SK-N-SH (cell line): Measurements from ENCODE around the gene FAM72C. TPM values are rescaled to one million over a fixed set of nuclear protein-coding genes. Genes with fewer than 3 reads are reported as not detected.
A peak's percentile ranks its signal among the peaks of the same experiment; 100 is the strongest.
"Not testable (repeated sequence)": the region's sequence is repeated elsewhere in the genome, so short reads cannot be mapped to it uniquely, and the experiment has no call there.

Experiments
- CTCF ChIA-PET: fragments of 300-600, 350-600 bp; formaldehyde crosslinking; extraction: SDS; loops from one replicate; lab custom pipeline; 2021; lab: Yijun Ruan, JAX
- POLR2A ChIA-PET: fragments of 350-600 bp; sonication (Branson Sonifier 250); formaldehyde crosslinking; extraction: SDS; loops from one replicate; lab custom pipeline; 2020; ENCODE audit warnings: antibody characterized with exemption, inconsistent platforms; lab: Yijun Ruan, JAX
- DNase-seq: peaks from one replicate; pipeline ENCODE4 v3.0.0; 2012
- H2AFZ ChIP-seq: fragments of 200-600 bp; sonication (generic); 2 replicates; pipeline ENCODE4 v1.8.1; 2016; ENCODE audit warnings: antibody characterized with exemption, mild to moderate bottlenecking, low read depth
- H3F3A ChIP-seq: fragments of 200-600 bp; sonication (generic); replicated peaks from 2 replicates; pipeline ENCODE3; 2016; ENCODE audit warnings: antibody characterized with exemption, mild to moderate bottlenecking; ENCODE audit not compliant: insufficient read depth
- H3K27ac ChIP-seq, 2 experiments: fragments of 200-500 bp in 1 of 2; fragments of 200-600 bp in 1 of 2; sonication (Bioruptor generic) in 1 of 2; sonication (generic), shearing (Covaris generic) in 1 of 2; 2 replicates each; pipeline versions ENCODE4 v1.5.1 to v1.6.1; 2014 to 2016; ENCODE audit warnings: low read depth in 2 of 2, inconsistent platforms in 1 of 2, low read length in 1 of 2, mild to moderate bottlenecking in 1 of 2, mixed read lengths in 1 of 2
- H3K27me3 ChIP-seq: fragments of 200-600 bp; sonication (generic), shearing (Covaris generic); 2 replicates; pipeline ENCODE4 v1.6.1; 2016; ENCODE audit warnings: mixed run types; ENCODE audit not compliant: insufficient read depth
- H3K36me3 ChIP-seq, 2 experiments: fragments of 200-500 bp in 1 of 2; fragments of 200-600 bp in 1 of 2; sonication (Bioruptor generic) in 1 of 2; sonication (generic) in 1 of 2; replicated peaks in 1 of 2; 2 replicates each; pipeline versions ENCODE3 to v1.5.1; 2014 to 2016; ENCODE audit warnings: low read length in 1 of 2, mild to moderate bottlenecking in 1 of 2; ENCODE audit not compliant: insufficient read depth in 2 of 2, control insufficient read depth in 1 of 2
- H3K4me1 ChIP-seq, 2 experiments: fragments of 200-500 bp in 1 of 2; fragments of 200-600 bp in 1 of 2; sonication (Bioruptor generic) in 1 of 2; sonication (generic), shearing (Covaris generic) in 1 of 2; 2 replicates each; pipeline versions ENCODE4 v1.5.1 to v1.6.1; 2014 to 2016; ENCODE audit warnings: low read depth in 1 of 2, low read length in 1 of 2, mixed run types in 1 of 2; ENCODE audit not compliant: insufficient read depth in 2 of 2, control insufficient read depth in 1 of 2
- H3K4me2 ChIP-seq: fragments of 200-600 bp; sonication (generic), shearing (Covaris generic); 2 replicates; pipeline ENCODE4 v1.6.1; 2017; ENCODE audit warnings: mixed run types
- H3K4me3 ChIP-seq, 2 experiments: fragments of 200-500 bp in 1 of 2; fragments of 200-600 bp in 1 of 2; sonication (Bioruptor generic) in 1 of 2; sonication (generic), shearing (Covaris generic) in 1 of 2; 2 replicates each; pipeline versions ENCODE4 v1.5.1 to v1.8.1; 2014 to 2016; ENCODE audit warnings: low read depth in 2 of 2, inconsistent platforms in 1 of 2, low read length in 1 of 2, mild to moderate bottlenecking in 1 of 2, mixed read lengths in 1 of 2, moderate library complexity in 1 of 2
- H3K79me2 ChIP-seq: fragments of 200-600 bp; sonication (generic); 2 replicates; pipeline ENCODE4 v1.8.1; 2017; ENCODE audit warnings: mild to moderate bottlenecking; ENCODE audit not compliant: insufficient read depth
- H3K9ac ChIP-seq: fragments of 200-600 bp; sonication (generic); 2 replicates; pipeline ENCODE4 v1.6.1; 2017; ENCODE audit warnings: mixed run types
- H3K9me2 ChIP-seq: fragments of 200-600 bp; sonication (generic); 2 replicates; pipeline ENCODE4 v1.6.1; 2017; ENCODE audit warnings: mixed run types
- H3K9me3 ChIP-seq: fragments of 200-600 bp; sonication (generic); 2 replicates; pipeline ENCODE4 v1.6.1; 2017; ENCODE audit warnings: mixed run types, mild to moderate bottlenecking, moderate library complexity
- H4K20me1 ChIP-seq: fragments of 200-600 bp; sonication (generic); 2 replicates; pipeline ENCODE4 v1.6.1; 2017; ENCODE audit warnings: mild to moderate bottlenecking, mixed run types; ENCODE audit not compliant: insufficient read depth
- GATA2 ChIP-seq: sonication (generic); formaldehyde crosslinking; IDR thresholded peaks from 2 replicates; pipeline ENCODE4 v1.5.0; 2020; ENCODE audit warnings: mild to moderate bottlenecking, missing genetic modification reagents
- WGBS: methylation state at CpG from one replicate; pipeline ENCODE4 v1.1.6; 2017; ENCODE audit warnings: low lambda C conversion rate; 5-methylcytosine and 5-hydroxymethylcytosine counted together
- polyA plus RNA-seq, 3 experiments: library from polyadenylated mRNA; depleted of rRNA; stranded (reverse); fragments of >200 nt; gene quantifications; 2 replicates each; pipeline ENCODE4 v1.2.3, GENCODE V29; 2012

FAM72C gene
- polyA plus RNA-seq, 1 of the 3 experiments (the other 2 are of a cell fraction): 2.3 TPM

DNA sequence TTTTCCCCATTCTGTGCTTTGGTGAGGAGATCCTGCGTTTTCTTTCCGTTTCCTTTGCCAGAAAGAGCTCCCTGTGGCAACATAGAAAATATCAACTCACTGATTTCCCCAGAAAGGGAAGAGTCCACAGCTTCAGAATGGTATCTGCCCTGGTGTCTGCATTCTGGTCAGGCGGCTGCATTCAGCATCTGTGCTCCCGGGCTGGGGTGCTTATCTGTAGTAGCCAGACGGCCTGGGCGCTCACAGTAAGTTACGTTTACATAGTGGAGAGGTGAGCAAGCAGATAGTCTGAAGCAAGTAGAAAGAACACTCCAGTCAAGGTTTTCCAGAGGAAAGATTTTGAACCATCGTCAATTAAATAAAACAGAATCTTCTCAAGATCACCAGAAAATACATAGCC, 29.3 kb upstream of the FAM72C start:
- H3K27me3 ChIP-seq, H3K9me2 ChIP-seq, H2AFZ ChIP-seq, DNase-seq, POLR2A ChIA-PET, H3K4me2 ChIP-seq, H3K9me3 ChIP-seq, H4K20me1 ChIP-seq, H3K79me2 ChIP-seq, H3F3A ChIP-seq, H3K27ac ChIP-seq, H3K36me3 ChIP-seq, H3K4me1 ChIP-seq, H3K4me3 ChIP-seq, CTCF ChIA-PET, H3K9ac ChIP-seq: not testable (repeated sequence)
- no CpG with 5 or more reads among the region's 8 CpGs for WGBS
- 0 out of 2 replicates have a peak, but pooled peaks have one; percentile 8 for TF ChIP-seq GATA2 (CRISPR knock-in tag)

- H3K9me2 ChIP-seq, H3K4me2 ChIP-seq, H2AFZ ChIP-seq, H3K4me1 ChIP-seq, H3K9me3 ChIP-seq, H3F3A ChIP-seq, H3K9ac ChIP-seq, H3K36me3 ChIP-seq, H4K20me1 ChIP-seq, H3K27me3 ChIP-seq, POLR2A ChIA-PET, H3K4me3 ChIP-seq, H3K27ac ChIP-seq, H3K79me2 ChIP-seq, CTCF ChIA-PET, DNase-seq: not testable (repeated sequence)
- WGBS: 83% methylated on average over 1 of the region's 6 CpGs
Measured at GRCh38 chr1:143996020-143996419, 24.2 kb upstream of the FAM72C start.

- POLR2A ChIA-PET, H3K4me1 ChIP-seq: not testable (repeated sequence)
Measured at GRCh38 chr1:143993301-143993907, 21.6 kb upstream of the FAM72C start.

DNA sequence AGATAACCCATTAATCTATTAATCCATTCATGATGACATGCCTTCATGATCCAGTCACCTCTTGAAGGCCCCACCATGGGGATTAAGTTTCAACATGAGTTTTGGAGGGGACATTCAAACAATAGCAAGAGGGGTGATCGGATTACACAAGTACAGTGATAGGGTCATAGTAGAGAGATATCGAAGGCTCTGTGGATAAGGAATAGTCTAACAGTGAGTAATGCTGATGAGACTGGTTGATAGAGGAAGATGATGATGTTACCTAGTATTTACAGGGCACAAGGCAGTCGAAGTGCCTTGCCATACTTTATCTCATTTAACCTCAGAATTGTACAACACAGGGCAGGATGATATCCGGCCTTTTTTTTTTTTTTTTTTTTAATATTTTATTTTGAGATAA, 18.9 kb upstream of the FAM72C start:
- H3K27me3 ChIP-seq, H3K27ac ChIP-seq, DNase-seq, H3K4me1 ChIP-seq, H3K9ac ChIP-seq, H3K9me3 ChIP-seq, H2AFZ ChIP-seq, H3K4me3 ChIP-seq, H3K36me3 ChIP-seq, H3K4me2 ChIP-seq, H3K9me2 ChIP-seq, H4K20me1 ChIP-seq, POLR2A ChIA-PET, H3K79me2 ChIP-seq, H3F3A ChIP-seq, CTCF ChIA-PET: not testable (repeated sequence)
- WGBS: no CpG with 5 or more reads among the region's 4 CpGs

More at GRCh38 chr1:143993301-143993907, 21.6 kb upstream of the FAM72C start:
- H4K20me1 ChIP-seq, H3K9me3 ChIP-seq, H3K27me3 ChIP-seq, H3K4me3 ChIP-seq, H2AFZ ChIP-seq, H3K27ac ChIP-seq, CTCF ChIA-PET, H3K9me2 ChIP-seq, H3F3A ChIP-seq, H3K36me3 ChIP-seq, DNase-seq, H3K79me2 ChIP-seq, H3K9ac ChIP-seq, H3K4me2 ChIP-seq: not testable (repeated sequence)
- WGBS: 71% methylated on average over 2 of the region's 7 CpGs

- H3K9ac ChIP-seq, H3K9me3 ChIP-seq, H3K27me3 ChIP-seq, H3K4me1 ChIP-seq, POLR2A ChIA-PET, CTCF ChIA-PET, H4K20me1 ChIP-seq, DNase-seq, H3K4me3 ChIP-seq, H3K36me3 ChIP-seq, H3K27ac ChIP-seq, H3F3A ChIP-seq, H3K79me2 ChIP-seq, H3K4me2 ChIP-seq, H3K9me2 ChIP-seq, H2AFZ ChIP-seq: not testable (repeated sequence)
- WGBS: no CpG with 5 or more reads among the region's 1 CpG
Measured at GRCh38 chr1:143989719-143990118, 17.9 kb upstream of the FAM72C start.

- H3K36me3 ChIP-seq, H3K4me2 ChIP-seq, H3K27me3 ChIP-seq, H3K4me3 ChIP-seq, DNase-seq, H3K9me2 ChIP-seq, H3K9ac ChIP-seq, H3F3A ChIP-seq, H3K27ac ChIP-seq, H3K9me3 ChIP-seq, POLR2A ChIA-PET, H3K4me1 ChIP-seq, H2AFZ ChIP-seq, H4K20me1 ChIP-seq, H3K79me2 ChIP-seq, CTCF ChIA-PET: not testable (repeated sequence)
- WGBS: no CpG with 5 or more reads among the region's 4 CpGs
Measured at GRCh38 chr1:143989427-143989712, 17.6 kb upstream of the FAM72C start.
